ENCODE measurements around the gene PTCD1.
"Not testable (repeated sequence)": the region's sequence is repeated elsewhere in the genome, so short reads cannot be mapped to it uniquely, and the experiment has no call there.

PTCD1 gene

GRCh38 chr7:99383203-99383602 is 55.4 kb downstream of the PTCD1 start:
- Mint-ChIP-seq H3K36me3 (peaks cover 43% of the 10 kb centered on the region), H3K4me3 (no peak overlapping the region), H3K9me3 (no peaks in the 10 kb centered on the region), H3K27ac (no peak overlapping the region), H3K27me3 (no peaks in the 10 kb centered on the region), H3K4me1 (peaks cover 51% of the 10 kb centered on the region)
- CTCF ChIA-PET = interaction anchor here (0.6 kb wide), 1 partner anchor 8 kb away, joined by 3 read pairs; no protein-coding TSS in a partner anchor
- no peak for DNase-seq

- H3K9me3 Mint-ChIP-seq = no peaks in the 10 kb centered on the region
- H3K4me3 Mint-ChIP-seq = peak overlapping the region; percentile 74
- H3K4me1 Mint-ChIP-seq = peaks cover 58% of the 10 kb centered on the region
- H3K27ac Mint-ChIP-seq = peak overlapping the region; percentile 91
- H3K36me3 Mint-ChIP-seq = peaks cover 36% of the 10 kb centered on the region
- CTCF ChIA-PET = interaction anchor here (1.2 kb wide), 1 partner anchor 16 kb away, joined by 5 read pairs; no protein-coding TSS in a partner anchor
- DNase-seq = no peak
- no peaks in the 10 kb centered on the region for H3K27me3 Mint-ChIP-seq
Observed at GRCh38 chr7:99381664-99382075, 56.9 kb downstream of the PTCD1 start.

- CTCF ChIA-PET = no interaction called here
- H3K36me3 Mint-ChIP-seq = peaks cover 31% of the 10 kb centered on the region
- peak; percentile 95 for DNase-seq
Observed at GRCh38 chr7:99380823-99381663, 57.6 kb downstream of the PTCD1 start.

GRCh38 chr7:99380032-99380822 is 58.4 kb downstream of the PTCD1 start:
- CTCF ChIA-PET = no interaction called here
- peak overlapping the region; percentile 91 for H3K27ac Mint-ChIP-seq
- DNase-seq = peak; percentile 59
- H3K36me3 Mint-ChIP-seq = peaks cover 31% of the 10 kb centered on the region
- H3K27me3 Mint-ChIP-seq = no peaks in the 10 kb centered on the region
- no peaks in the 10 kb centered on the region for H3K9me3 Mint-ChIP-seq
- peak overlapping the region; percentile 74 for H3K4me3 Mint-ChIP-seq
- H3K4me1 Mint-ChIP-seq = peaks cover 65% of the 10 kb centered on the region

More at GRCh38 chr7:99380823-99381663, 57.6 kb downstream of the PTCD1 start:
- peak overlapping the region; percentile 91 for H3K27ac Mint-ChIP-seq
- no peaks in the 10 kb centered on the region for H3K27me3 Mint-ChIP-seq
- H3K4me1 Mint-ChIP-seq = peaks cover 63% of the 10 kb centered on the region
- no peaks in the 10 kb centered on the region for H3K9me3 Mint-ChIP-seq
- H3K4me3 Mint-ChIP-seq = peak overlapping the region; percentile 74

GRCh38 chr7:99379693-99380031 is 58.9 kb downstream of the PTCD1 start:
- Mint-ChIP-seq H3K36me3 (peaks cover 31% of the 10 kb centered on the region), H3K4me3 (peak overlapping the region; percentile 74), H3K27ac (peak overlapping the region; percentile 91), H3K4me1 (peaks cover 64% of the 10 kb centered on the region)
- H3K27me3 Mint-ChIP-seq, DNase-seq, CTCF ChIA-PET, H3K9me3 Mint-ChIP-seq: not testable (repeated sequence)

GRCh38 chr7:99379043-99379577 is 59.5 kb downstream of the PTCD1 start:
- H3K4me1 Mint-ChIP-seq = peaks cover 61% of the 10 kb centered on the region
- peaks cover 29% of the 10 kb centered on the region for H3K36me3 Mint-ChIP-seq
- H3K9me3 Mint-ChIP-seq = no peaks in the 10 kb centered on the region
- DNase-seq = peak; percentile 56
- H3K27me3 Mint-ChIP-seq = no peaks in the 10 kb centered on the region
- CTCF ChIA-PET = no interaction called here
- H3K27ac Mint-ChIP-seq = peak overlapping the region; percentile 91
- H3K4me3 Mint-ChIP-seq = peak overlapping the region; percentile 74

- DNase-seq = peak; percentile 76
- peak overlapping the region; percentile 74 for H3K4me3 Mint-ChIP-seq
- CTCF ChIA-PET = no interaction called here
- H3K4me1 Mint-ChIP-seq = peaks cover 53% of the 10 kb centered on the region
- no peaks in the 10 kb centered on the region for H3K27me3 Mint-ChIP-seq
- peak overlapping the region; percentile 58 for H3K27ac Mint-ChIP-seq
- no peaks in the 10 kb centered on the region for H3K9me3 Mint-ChIP-seq
- H3K36me3 Mint-ChIP-seq = peaks cover 12% of the 10 kb centered on the region
Observed at GRCh38 chr7:99375070-99375807, 63.4 kb downstream of the PTCD1 start.

GRCh38 chr7:99374111-99375064 is 64.2 kb downstream of the PTCD1 start, which contains the start of gene ARPC1B:
Gene ARPC1B, plus strand, starts transcription at chr7:99374730. Its CDS starts 10,985 bp downstream, at chr7:99385715.
- peaks cover 54% of the 10 kb centered on the region for H3K4me1 Mint-ChIP-seq
- peaks cover 9% of the 10 kb centered on the region for H3K36me3 Mint-ChIP-seq
- H3K9me3 Mint-ChIP-seq = no peaks in the 10 kb centered on the region
- H3K4me3 Mint-ChIP-seq = peak within 1 kb of the TSS; percentile 74
- peak within 1 kb of the TSS; percentile 79 for H3K27ac Mint-ChIP-seq
- CTCF ChIA-PET = interaction anchor here (0.6 kb wide), 1 partner anchor 1358 kb away, joined by 3 read pairs; no protein-coding TSS in a partner anchor
- H3K27me3 Mint-ChIP-seq = no peaks in the 10 kb centered on the region
- DNase-seq = peak; percentile 89

GRCh38 chr7:99373091-99374066 is 65.2 kb downstream of the PTCD1 start:
- H3K4me1 Mint-ChIP-seq = peaks cover 55% of the 10 kb centered on the region
- H3K27ac Mint-ChIP-seq = peak overlapping the region; percentile 79
- H3K4me3 Mint-ChIP-seq = peak overlapping the region; percentile 74
- no peaks in the 10 kb centered on the region for H3K27me3 Mint-ChIP-seq
- DNase-seq = no peak
- peaks cover 13% of the 10 kb centered on the region for H3K36me3 Mint-ChIP-seq
- CTCF ChIA-PET = interaction anchor here (0.6 to 0.9 kb wide), 2 partner anchors 12 to 1359 kb away, joined by 3 to 5 read pairs; no protein-coding TSS in a partner anchor
- H3K9me3 Mint-ChIP-seq = no peaks in the 10 kb centered on the region

GRCh38 chr7:99372275-99373090 is 66.1 kb downstream of the PTCD1 start:
- peak overlapping the region; percentile 52 for H3K4me3 Mint-ChIP-seq

GRCh38 chr7:99371376-99371920 is 67.2 kb downstream of the PTCD1 start:
- Mint-ChIP-seq H3K4me3 (no peak overlapping the region), H3K27ac (no peak overlapping the region), H3K4me1 (peaks cover 41% of the 10 kb centered on the region), H3K36me3 (peaks cover 15% of the 10 kb centered on the region), H3K9me3 (no peaks in the 10 kb centered on the region), H3K27me3 (no peaks in the 10 kb centered on the region)
- CTCF ChIA-PET = interaction anchor here (1.7 kb wide), 1 partner anchor 16 kb away, joined by 8 read pairs; no protein-coding TSS in a partner anchor
- no peak for DNase-seq

More at GRCh38 chr7:99372275-99373090, 66.1 kb downstream of the PTCD1 start:
- DNase-seq = no peak
- Mint-ChIP-seq H3K9me3 (no peaks in the 10 kb centered on the region), H3K4me1 (peaks cover 48% of the 10 kb centered on the region), H3K27me3 (no peaks in the 10 kb centered on the region), H3K27ac (no peak overlapping the region), H3K36me3 (peaks cover 10% of the 10 kb centered on the region)
- CTCF ChIA-PET = interaction anchor here (0.9 kb wide), 1 partner anchor 11 kb away, joined by 5 read pairs; no protein-coding TSS in a partner anchor

Measured in activated naive CD4-positive, alpha-beta T cell treated with anti-CD3 and anti-CD28 coated beads, Interleukin-2, amount 10 ng/mL, durations not matched to agents 7 days and 5 days (primary cell).